ENCODE measurements around the gene DAD1.
"Not testable (repeated sequence)": the region's sequence is repeated elsewhere in the genome, so short reads cannot be mapped to it uniquely, and the experiment has no call there.

The DAD1 gene

GRCh38 chr14:22598099-22598895 is 9.3 kb upstream of the DAD1 start, which contains the start of gene ABHD4:
ABHD4 (plus strand) TSS chr14:22598300; CDS start chr14:22598307, 7 bp downstream.
- DNase-seq, result peak; percentile 52

- no peak for DNase-seq
These were observed 8.7 kb upstream of the DAD1 start for GRCh38 chr14:22597771-22598098.

GRCh38 chr14:22597265-22597664 is 8.2 kb upstream of the DAD1 start:
- DNase-seq, result no peak

- DNase-seq, result no peak
These were observed 7.4 kb upstream of the DAD1 start for GRCh38 chr14:22596354-22596879.

- no peak for DNase-seq
These were observed 5.2 kb upstream of the DAD1 start for GRCh38 chr14:22594156-22594716.

- no peak for DNase-seq
These were observed 4.6 kb upstream of the DAD1 start for GRCh38 chr14:22593601-22594000.

GRCh38 chr14:22593189-22593588 is 4.2 kb upstream of the DAD1 start:
- no peak for DNase-seq

GRCh38 chr14:22588526-22589095 is 413 bp downstream of the DAD1 start:
- no peak for DNase-seq

GRCh38 chr14:22587677-22588422 is 1.2 kb downstream of the DAD1 start:
- DNase-seq, result not testable (repeated sequence)

GRCh38 chr14:22587247-22587646 is 1.8 kb downstream of the DAD1 start:
- DNase-seq, result no peak

GRCh38 chr14:22583994-22584393 is 5.0 kb downstream of the DAD1 start:
- DNase-seq, result no peak

- DNase-seq, result no peak
These were observed 8.4 kb downstream of the DAD1 start for GRCh38 chr14:22580625-22581024.

GRCh38 chr14:22579881-22580280 is 9.1 kb downstream of the DAD1 start:
- DNase-seq, result no peak

- DNase-seq, result no peak
These were observed 9.8 kb downstream of the DAD1 start for GRCh38 chr14:22579236-22579635.

GRCh38 chr14:22577334-22577908 is 11.6 kb downstream of the DAD1 start:
- DNase-seq, result no peak

GRCh38 chr14:22573804-22574203 is 15.2 kb downstream of the DAD1 start:
- no peak for DNase-seq

- no peak for DNase-seq
These were observed 16.4 kb downstream of the DAD1 start for GRCh38 chr14:22572562-22573058.

- DNase-seq, result peak; percentile 13
These were observed 18.7 kb downstream of the DAD1 start for GRCh38 chr14:22570132-22570949.

- no peak for DNase-seq
These were observed 19.3 kb downstream of the DAD1 start for GRCh38 chr14:22569737-22570131.

- no peak for DNase-seq
These were observed 19.8 kb downstream of the DAD1 start for GRCh38 chr14:22569106-22569736.

GRCh38 chr14:22567437-22567836 is 21.6 kb downstream of the DAD1 start:
- DNase-seq, result no peak

Measured in NCI-H510A (cell line).